K562 (cell line): ENCODE measurements around the gene POU3F3. TPM values are rescaled to one million over a fixed set of nuclear protein-coding genes. Genes with fewer than 3 reads are reported as not detected.

Experiments used
- ATAC-seq: fragments of 200-7000 bp; cut with Tn5 transposase; 3 replicates; pipeline ENCODE4 v1.9.1; 2020; ENCODE audit warnings: moderate library complexity
- BruUV-seq: library from RNA; stranded (reverse); fragments of 400-500 nt; replicated peaks from 2 replicates; lab custom pipeline; 2021; lab: Mats Ljungman, UMichigan
- CTCF ChIA-PET: fragments of 300-600 bp; formaldehyde crosslinking; extraction: SDS; loops from one replicate; lab custom pipeline; 2021; ENCODE audit warnings: low intra/inter-chr PET ratio; lab: Yijun Ruan, JAX
- POLR2A ChIA-PET: fragments of 300-600, 350-650 bp; sonication (Branson Sonifier 250); formaldehyde crosslinking; extraction: SDS; loops from one replicate; lab custom pipeline; 2021; ENCODE audit warnings: antibody characterized with exemption, inconsistent platforms; lab: Yijun Ruan, JAX
- DNase-seq, 4 experiments: peaks; one replicate each; pipeline versions ENCODE4 v3.0.0 to v3.0.0-alpha.2; 2011 to 2018; ENCODE audit warnings: low spot score in 3 of 4, mixed read lengths in 3 of 4; ENCODE audit errors: extremely low read depth in 1 of 4
- FAIRE-seq: peaks from 2 replicates; lab custom pipeline; 2011; peaks lifted over from hg19 to GRCh38; lab: Jason Lieb, UNC
- H2AFZ ChIP-seq: 2 replicates; pipeline ENCODE4 v1.6.0; 2011; ENCODE audit warnings: low read depth, low read length, control low read depth, inconsistent platforms
- H3K27ac ChIP-seq: fragments of 200-600 bp; 3 replicates; pipeline ENCODE4 v1.8.0; 2011; ENCODE audit warnings: low read depth, mild to moderate bottlenecking, control low read depth, inconsistent platforms, low read length, moderate library complexity, mixed read lengths; ENCODE audit errors: extremely low read depth
- H3K27me3 ChIP-seq, 2 experiments: fragments of 300-600 bp in 1 of 2; 2 replicates in 1 of 2; 3 replicates in 1 of 2; pipeline versions ENCODE4 v1.6.0 to v1.8.0; 2011; ENCODE audit warnings: inconsistent platforms in 2 of 2, low read length in 2 of 2, mild to moderate bottlenecking in 1 of 2, mixed read lengths in 1 of 2, moderate library complexity in 1 of 2; ENCODE audit not compliant: control insufficient read depth in 2 of 2, insufficient read depth in 2 of 2
- H3K36me3 ChIP-seq: fragments of 300-600 bp; 3 replicates; pipeline ENCODE4 v1.8.0; 2011; ENCODE audit warnings: mild to moderate bottlenecking, low read length, inconsistent platforms; ENCODE audit not compliant: control insufficient read depth, insufficient read depth
- H3K4me1 ChIP-seq, 2 experiments: fragments of 200-600 bp in 1 of 2; replicated peaks in 1 of 2; 2 replicates in 1 of 2; 3 replicates in 1 of 2; pipeline versions ENCODE4 v1.5.1 to v1.8.0; 2011; ENCODE audit warnings: inconsistent platforms in 2 of 2, low read length in 2 of 2, mild to moderate bottlenecking in 1 of 2, mixed read lengths in 1 of 2, moderate library complexity in 1 of 2; ENCODE audit not compliant: control insufficient read depth in 2 of 2, insufficient read depth in 2 of 2
- H3K4me2 ChIP-seq: 2 replicates; pipeline ENCODE4 v1.6.1; 2011; ENCODE audit warnings: low read length, control low read depth, inconsistent platforms, mixed read lengths; ENCODE audit not compliant: insufficient read depth
- H3K4me3 ChIP-seq: fragments of 200-600 bp; sonication (generic), shearing (Covaris generic); 2 replicates; pipeline ENCODE4 v1.5.1; 2016; ENCODE audit warnings: control low read depth, inconsistent platforms
- H3K79me2 ChIP-seq: fragments of 200-600 bp; 3 replicates; pipeline ENCODE4 v1.8.0; 2011; ENCODE audit warnings: low read length, inconsistent platforms; ENCODE audit not compliant: control insufficient read depth, insufficient read depth
- H3K9ac ChIP-seq, 2 experiments: 2 replicates each; pipeline versions ENCODE4 v1.6.0 to v1.6.1; 2011; ENCODE audit warnings: low read depth in 2 of 2, low read length in 2 of 2, control low read depth in 1 of 2, inconsistent platforms in 1 of 2, mild to moderate bottlenecking in 1 of 2, mixed read lengths in 1 of 2; ENCODE audit not compliant: insufficient read depth in 1 of 2
- H3K9me1 ChIP-seq: one replicate; pipeline ENCODE4 v1.6.0; 2011; ENCODE audit warnings: inconsistent platforms, mild to moderate bottlenecking, low read length, moderate library complexity; ENCODE audit not compliant: control insufficient read depth, insufficient read depth
- H3K9me3 ChIP-seq: replicated peaks from 2 replicates; pipeline ENCODE4 v1.5.1; 2011; ENCODE audit warnings: low read depth, low read length, inconsistent platforms; ENCODE audit not compliant: control insufficient read depth, insufficient read depth
- H4K20me1 ChIP-seq: replicated peaks from 2 replicates; pipeline ENCODE4 v1.6.1; 2011; ENCODE audit warnings: low read length, inconsistent platforms, mixed read lengths; ENCODE audit not compliant: control insufficient read depth, insufficient read depth
- SETDB1 ChIP-seq: IDR thresholded peaks from one replicate; pipeline ENCODE4 v1.6.1; 2012; ENCODE audit warnings: low read length, control low read depth, inconsistent platforms
- TEAD2 ChIP-seq: fragments of 450-650 bp; IDR thresholded peaks from 2 replicates; pipeline ENCODE4 v1.6.1; 2016; ENCODE audit warnings: missing genetic modification characterization, control low read depth, missing compliant biosample characterization
- YY1 ChIP-seq, 3 experiments: IDR thresholded peaks; 2 replicates each; pipeline ENCODE4 v1.6.1; 2011; ENCODE audit warnings: low read length in 2 of 3, mild to moderate bottlenecking in 2 of 3, moderate library complexity in 2 of 3, borderline replicate concordance in 1 of 3, control low read depth in 1 of 3, low read depth in 1 of 3; ENCODE audit not compliant: insufficient read depth in 3 of 3, insufficient replicate concordance in 2 of 3, control insufficient read depth in 1 of 3, insufficient read length in 1 of 3; ENCODE audit errors: extremely low read depth in 1 of 3
- ZNF717 ChIP-seq: fragments of 250-450 bp; sonication (Bioruptor Pico); IDR thresholded peaks from 2 replicates; pipeline ENCODE4 v1.5.0; 2021
- WGBS: fragments of 100-300 bp; shearing (Covaris generic); methylation state at CpG from one replicate; pipeline ENCODE4 v1.1.6; 2016; ENCODE audit warnings: low coverage, mixed read lengths; ENCODE audit not compliant: insufficient coverage; ENCODE audit errors: missing lambda C conversion rate; 5-methylcytosine and 5-hydroxymethylcytosine counted together
- in situ Hi-C: fragments of 300-500 bp; cut with MboI; formaldehyde crosslinking; loops from 4 replicates; pipeline ENCODE4 v1.15.0; 2018; ENCODE audit warnings: inconsistent platforms, mixed read lengths
- intact Hi-C: fragments of 100-400 bp; cut with micrococcal nuclease; formaldehyde crosslinking; loops from 2 replicates; pipeline ENCODE4 v1.14.2; 2022
- polyA plus RNA-seq, 8 experiments: library from polyadenylated mRNA; depleted of rRNA in 4 of 8; stranded (reverse) in 5 of 8; unstranded in 3 of 8; fragments of >200 nt; fragmentation: Nextera tagmentation in 2 of 8; fragmentation: Illumina TruSeq in 1 of 8; extraction: Ambion mirVana in 2 of 8; extraction: Trizol in 1 of 8; gene quantifications; 2 replicates each; pipeline versions ENCODE4 v1.2.1 to v1.2.3, GENCODE V29; 2011 to 2014; ENCODE audit warnings: inconsistent platforms in 1 of 8, missing spikeins in 1 of 8
- total RNA-seq, 7 experiments: library from RNA; depleted of rRNA in 6 of 7; stranded (reverse); fragments of >200 nt in 6 of 7; fragmentation: Illumina TruSeq in 2 of 7; extraction: Trizol in 2 of 7; gene quantifications; 2 replicates each; pipeline versions ENCODE4 v1.2.1 to v1.2.3, GENCODE V29; 2011 to 2021; ENCODE audit warnings: low replicate concordance in 1 of 7
- TF ChIP-seq, protein P1 (sequence below), 3 experiments: fragments of 200-800 bp in 1 of 3; sonication (Bioruptor generic) in 1 of 3; sonication (generic) in 1 of 3; formaldehyde crosslinking in 1 of 3; IDR thresholded peaks; 2 replicates each; pipeline versions ENCODE4 v1.6.1 to v1.8.0; 2016 to 2022; ENCODE audit warnings: mild to moderate bottlenecking in 2 of 3, missing compliant biosample characterization in 2 of 3, missing genetic modification characterization in 2 of 3, missing genetic modification reagents in 1 of 3

The POU3F3 gene
- total and polyA plus RNA-seq, 9 of the 15 experiments (the other 6 are each of a cell fraction or from before 2014, with no cell fraction given), result not detected

DNA sequence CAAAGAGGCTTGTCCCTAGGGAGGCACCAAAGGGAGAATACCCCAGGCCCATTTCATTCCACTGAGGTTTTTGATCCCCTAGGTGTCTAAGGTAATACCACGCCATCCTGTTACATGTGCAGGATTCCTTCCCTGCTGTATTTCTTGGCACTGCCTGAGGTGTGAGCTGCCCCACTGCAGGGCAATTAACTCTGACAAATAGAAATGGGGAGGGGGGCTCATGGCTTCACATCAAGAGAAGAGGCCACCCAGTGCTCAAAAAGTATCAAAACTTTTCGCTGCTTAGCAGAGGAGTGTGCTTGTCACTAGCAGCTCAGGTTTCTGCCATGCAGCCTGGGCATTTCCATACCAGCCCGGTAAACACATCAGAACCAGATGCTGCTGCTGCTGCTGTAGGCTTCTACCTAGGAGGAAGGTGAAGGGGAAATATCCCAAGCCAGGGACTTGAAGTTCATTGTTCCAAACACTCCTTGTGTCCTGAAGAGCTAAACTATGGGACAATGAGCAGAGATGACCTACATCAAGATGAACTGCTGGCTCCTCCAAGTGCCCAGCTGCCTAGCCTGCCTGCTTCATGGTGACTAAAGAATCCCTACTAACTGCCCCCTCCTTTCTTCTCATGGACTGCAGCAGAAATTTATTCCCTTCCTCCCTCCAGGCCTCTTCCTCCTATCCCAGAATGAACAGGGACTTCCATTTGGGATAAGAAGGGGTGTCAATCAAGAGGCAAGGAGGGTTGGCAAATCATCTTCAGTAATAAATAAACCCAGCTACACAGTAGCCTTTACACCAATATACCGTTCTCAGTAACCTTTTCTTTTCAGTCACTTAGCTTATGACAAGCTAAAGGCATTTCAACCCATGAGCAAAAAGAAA is 16.4 kb downstream of the POU3F3 start:
- Histone ChIP-seq H3K9ac (no peak overlapping the region), H3K36me3 (no peaks in the 10 kb centered on the region), H3K9me3 (no peaks in the 10 kb centered on the region), H3K27ac (no peak overlapping the region), H3K4me1 (peaks cover 0 to 12% of the 10 kb centered on the region in 2 experiments; a peak in 3 of 5 replicates), H3K4me2 (no peak overlapping the region), H3K4me3 (no peak overlapping the region), H4K20me1 (no peaks in the 10 kb centered on the region), H3K9me1 (no peaks in the 10 kb centered on the region), H2AFZ (no peak overlapping the region), H3K79me2 (no peaks in the 10 kb centered on the region), H3K27me3 (peaks cover 8 to 52% of the 10 kb centered on the region in 2 experiments; a peak in 3 of 5 replicates)
- FAIRE-seq (no peak), ATAC-seq (no peak), DNase-seq (no peak)
- in situ Hi-C loops, result no loop called here
- BruUV-seq, result no TSS peak
- intact Hi-C loops, result no loop called here
- TF ChIP-seq YY1 (IDR thresholded peaks at IDR 0.05; ENCODE audit: borderline replicate concordance in 1 of 3, control insufficient read depth in 1 of 3, extremely low read depth in 1 of 3, insufficient read depth in 3 of 3, insufficient read length in 1 of 3, insufficient replicate concordance in 2 of 3, low read depth in 1 of 3, low read length in 2 of 3) (no peak), ZNF717 (CRISPR knock-in tag) (no peak), TEAD2 (no peak), SETDB1 (no peak)
- TF ChIP-seq, protein P1, sequence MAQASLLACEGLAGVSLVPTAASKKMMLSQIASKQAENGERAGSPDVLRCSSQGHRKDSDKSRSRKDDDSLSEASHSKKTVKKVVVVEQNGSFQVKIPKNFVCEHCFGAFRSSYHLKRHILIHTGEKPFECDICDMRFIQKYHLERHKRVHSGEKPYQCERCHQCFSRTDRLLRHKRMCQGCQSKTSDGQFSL (CRISPR knock-in tag; IDR thresholded peaks at IDR 0.05), result no peak
- TF ChIP-seq, protein P1 (tag; IDR thresholded peaks at IDR 0.05), result no peak
- WGBS, result 0% methylated on average over 4 of the region's 4 CpGs
- CTCF ChIA-PET, result no interaction called here
- POLR2A ChIA-PET, result no interaction called here
